ENCODE results near the gene SMC3. TPM values are rescaled to one million over a fixed set of nuclear protein-coding genes. Genes with fewer than 3 reads are reported as not detected.
"Not testable (repeated sequence)": the region's sequence is repeated elsewhere in the genome, so short reads cannot be mapped to it uniquely, and the experiment has no call there.

The SMC3 gene
- total RNA-seq, 1 experiment from 2014 or later: 43.2 TPM

- Mint-ChIP-seq H3K4me1 (ENCODE audit: insufficient read depth, unreplicated experiment) (peaks cover 19% of the 10 kb centered on the region), H3K36me3 (ENCODE audit: insufficient read depth, unreplicated experiment) (no peaks in the 10 kb centered on the region), H3K27me3 (ENCODE audit: insufficient read depth, unreplicated experiment) (peaks cover 14% of the 10 kb centered on the region), H3K9me3 (ENCODE audit: unreplicated experiment) (no peaks in the 10 kb centered on the region), H3K27ac (ENCODE audit: low read depth, unreplicated experiment) (no peak overlapping the region), H3K4me3 (ENCODE audit: unreplicated experiment) (no peak overlapping the region)
- BruUV-seq (replicated peaks): no TSS peak
- intact Hi-C loops (cut with micrococcal nuclease): no loop called here
- CTCF ChIA-PET: interaction anchor here (0.5 to 1.3 kb wide), 3 partner anchors 21 to 135 kb away, joined by 4 to 8 read pairs (median 4); no protein-coding TSS in a partner anchor
- POLR2A ChIA-PET: interaction anchor here (1.2 kb wide), 1 partner anchor 14 kb away, joined by 3 read pairs; no protein-coding TSS in a partner anchor
- no peak for DNase-seq (ENCODE audit: unreplicated experiment)
- no peak for TF ChIP-seq CTCF (IDR thresholded peaks at IDR 0.05; ENCODE audit: unreplicated experiment)
Observed at GRCh38 chr10:110636932-110637557, 69.5 kb downstream of the SMC3 start.

GRCh38 chr10:110637558-110638053 lies 70.1 kb downstream of the SMC3 start:
- POLR2A ChIA-PET: interaction anchor here (1.2 kb wide), 1 partner anchor 14 kb away, joined by 3 read pairs; no protein-coding TSS in a partner anchor
- CTCF ChIA-PET: interaction anchor here (1.3 kb wide), 2 partner anchors 21 to 27 kb away, joined by 4 to 8 read pairs; no protein-coding TSS in a partner anchor
- no peak for TF ChIP-seq CTCF (IDR thresholded peaks at IDR 0.05; ENCODE audit: unreplicated experiment)
- H3K4me1 Mint-ChIP-seq (ENCODE audit: insufficient read depth, unreplicated experiment): peaks cover 15% of the 10 kb centered on the region
- no peaks in the 10 kb centered on the region for H3K9me3 Mint-ChIP-seq (ENCODE audit: unreplicated experiment)
- no peak for DNase-seq (ENCODE audit: unreplicated experiment)
- H3K4me3 Mint-ChIP-seq (ENCODE audit: unreplicated experiment): no peak overlapping the region
- H3K27me3 Mint-ChIP-seq (ENCODE audit: insufficient read depth, unreplicated experiment): peaks cover 19% of the 10 kb centered on the region
- BruUV-seq (replicated peaks): no TSS peak
- H3K27ac Mint-ChIP-seq (ENCODE audit: low read depth, unreplicated experiment): no peak overlapping the region
- intact Hi-C loops (cut with micrococcal nuclease): no loop called here
- no peaks in the 10 kb centered on the region for H3K36me3 Mint-ChIP-seq (ENCODE audit: insufficient read depth, unreplicated experiment)

- no TSS peak for BruUV-seq (replicated peaks)
- CTCF ChIA-PET: interaction anchor here (0.9 kb wide), 1 partner anchor 28 kb away, joined by 4 read pairs; no protein-coding TSS in a partner anchor
- intact Hi-C loops (cut with micrococcal nuclease): no loop called here
- no peak for TF ChIP-seq CTCF (IDR thresholded peaks at IDR 0.05; ENCODE audit: unreplicated experiment)
- H3K27ac Mint-ChIP-seq (ENCODE audit: low read depth, unreplicated experiment): no peak overlapping the region
- peaks cover 10% of the 10 kb centered on the region for H3K4me1 Mint-ChIP-seq (ENCODE audit: insufficient read depth, unreplicated experiment)
- no peak overlapping the region for H3K4me3 Mint-ChIP-seq (ENCODE audit: unreplicated experiment)
- H3K9me3 Mint-ChIP-seq (ENCODE audit: unreplicated experiment): no peaks in the 10 kb centered on the region
- H3K27me3 Mint-ChIP-seq (ENCODE audit: insufficient read depth, unreplicated experiment): peaks cover 26% of the 10 kb centered on the region
- POLR2A ChIA-PET: interaction anchor here (1.3 kb wide), 1 partner anchor 8 kb away, joined by 3 read pairs; no protein-coding TSS in a partner anchor
- DNase-seq (ENCODE audit: unreplicated experiment): no peak
- H3K36me3 Mint-ChIP-seq (ENCODE audit: insufficient read depth, unreplicated experiment): no peaks in the 10 kb centered on the region
Observed at GRCh38 chr10:110638319-110638718, 70.8 kb downstream of the SMC3 start.

- BruUV-seq (replicated peaks); intact Hi-C loops (cut with micrococcal nuclease); H3K4me3 Mint-ChIP-seq (ENCODE audit: unreplicated experiment); DNase-seq (ENCODE audit: unreplicated experiment); H3K9me3 Mint-ChIP-seq (ENCODE audit: unreplicated experiment); H3K36me3 Mint-ChIP-seq (ENCODE audit: insufficient read depth, unreplicated experiment); H3K27ac Mint-ChIP-seq (ENCODE audit: low read depth, unreplicated experiment): not testable (repeated sequence)
- peaks cover 10% of the 10 kb centered on the region for H3K4me1 Mint-ChIP-seq (ENCODE audit: insufficient read depth, unreplicated experiment)
- peaks cover 29% of the 10 kb centered on the region for H3K27me3 Mint-ChIP-seq (ENCODE audit: insufficient read depth, unreplicated experiment)
- ChIA-PET CTCF (interaction anchor here (0.7 to 0.9 kb wide), 2 partner anchors 12 to 28 kb away, joined by 3 to 4 read pairs; no protein-coding TSS in a partner anchor), POLR2A (interaction anchor here (1.3 kb wide), 1 partner anchor 9 kb away, joined by 3 read pairs; no protein-coding TSS in a partner anchor)
Observed at GRCh38 chr10:110639046-110639445, 71.6 kb downstream of the SMC3 start.

- intact Hi-C loops (cut with micrococcal nuclease): not testable (repeated sequence)
Observed at GRCh38 chr10:110639858-110640257, 72.4 kb downstream of the SMC3 start.

More at GRCh38 chr10:110639858-110640257, 72.4 kb downstream of the SMC3 start:
- CTCF ChIA-PET: interaction anchor here (0.6 to 1.3 kb wide), 3 partner anchors 15 to 1498 kb away, joined by 3 to 4 read pairs (median 4); no protein-coding TSS in a partner anchor
- BruUV-seq (replicated peaks); H3K36me3 Mint-ChIP-seq (ENCODE audit: insufficient read depth, unreplicated experiment); H3K9me3 Mint-ChIP-seq (ENCODE audit: unreplicated experiment); POLR2A ChIA-PET; H3K4me3 Mint-ChIP-seq (ENCODE audit: unreplicated experiment); DNase-seq (ENCODE audit: unreplicated experiment); H3K27ac Mint-ChIP-seq (ENCODE audit: low read depth, unreplicated experiment): not testable (repeated sequence)
- H3K27me3 Mint-ChIP-seq (ENCODE audit: insufficient read depth, unreplicated experiment): peaks cover 29% of the 10 kb centered on the region
- H3K4me1 Mint-ChIP-seq (ENCODE audit: insufficient read depth, unreplicated experiment): peaks cover 10% of the 10 kb centered on the region

All from MCF 10A (cell line).